ENCODE data around the gene ICA1. TPM values are rescaled to one million over a fixed set of nuclear protein-coding genes. Genes with fewer than 3 reads are reported as not detected.

The ICA1 gene
- total RNA-seq, result 10 to 100 TPM; 19.3 to 85.4 (median 44.6) TPM

GRCh38 chr7:8261711-8262695 is at the start of gene ICA1:
ICA1 (minus strand) TSS chr7:8262167; CDS start chr7:8235926, 26,241 bp downstream.
- no peaks in the 10 kb centered on the region for H3K27me3 ChIP-seq
- DNase-seq, result peak; percentile 77 to 93
- peak within 1 kb of the TSS; percentile 64 to 87 (median 82) for H3K4me3 ChIP-seq
- peaks cover 0 to 16% (median 6%) of the 10 kb centered on the region in 4 donors for H3K4me1 ChIP-seq
- TF ChIP-seq POLR2AphosphoS5 (IDR thresholded peaks at IDR 0.05) (peak in 1 of 2 donors; percentile 68), EP300 (IDR thresholded peaks at IDR 0.05) (no peak), POLR2A (IDR thresholded peaks at IDR 0.05) (peak in 3 of 4 donors; percentile 42 to 71 (median 69))
- TF ChIP-seq, protein P1, sequence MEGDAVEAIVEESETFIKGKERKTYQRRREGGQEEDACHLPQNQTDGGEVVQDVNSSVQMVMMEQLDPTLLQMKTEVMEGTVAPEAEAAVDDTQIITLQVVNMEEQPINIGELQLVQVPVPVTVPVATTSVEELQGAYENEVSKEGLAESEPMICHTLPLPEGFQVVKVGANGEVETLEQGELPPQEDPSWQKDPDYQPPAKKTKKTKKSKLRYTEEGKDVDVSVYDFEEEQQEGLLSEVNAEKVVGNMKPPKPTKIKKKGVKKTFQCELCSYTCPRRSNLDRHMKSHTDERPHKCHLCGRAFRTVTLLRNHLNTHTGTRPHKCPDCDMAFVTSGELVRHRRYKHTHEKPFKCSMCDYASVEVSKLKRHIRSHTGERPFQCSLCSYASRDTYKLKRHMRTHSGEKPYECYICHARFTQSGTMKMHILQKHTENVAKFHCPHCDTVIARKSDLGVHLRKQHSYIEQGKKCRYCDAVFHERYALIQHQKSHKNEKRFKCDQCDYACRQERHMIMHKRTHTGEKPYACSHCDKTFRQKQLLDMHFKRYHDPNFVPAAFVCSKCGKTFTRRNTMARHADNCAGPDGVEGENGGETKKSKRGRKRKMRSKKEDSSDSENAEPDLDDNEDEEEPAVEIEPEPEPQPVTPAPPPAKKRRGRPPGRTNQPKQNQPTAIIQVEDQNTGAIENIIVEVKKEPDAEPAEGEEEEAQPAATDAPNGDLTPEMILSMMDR (IDR thresholded peaks at IDR 0.05), result peak in 2 of 6 experiments; percentile 9 to 18
- peak; percentile 87 for ATAC-seq (ENCODE audit: low FRiP score in 2 of 2)
- 1 to 20% methylated on average over 1 to 16 of the region's 109 CpGs for WGBS, 2 donors
- H3K9me3 ChIP-seq, result no peaks in the 10 kb centered on the region
- no peaks in the 10 kb centered on the region for H3K36me3 ChIP-seq
- H3K27ac ChIP-seq, result peak within 1 kb of the TSS; percentile 89 to 95 (median 92)

GRCh38 chr7:8310876-8311275 is 48.9 kb upstream of the ICA1 start:
- H3K4me3 ChIP-seq, result no peak overlapping the region
- H3K27ac ChIP-seq, result no peak overlapping the region
- no peaks in the 10 kb centered on the region for H3K27me3 ChIP-seq
- H3K9me3 ChIP-seq, result peaks cover 0 to 4% (median 0%) of the 10 kb centered on the region in 4 donors
- H3K4me1 ChIP-seq, result no peaks in the 10 kb centered on the region
- no peak for DNase-seq
- 92 to 95% methylated on average over 1 of the region's 1 CpG for WGBS, 2 donors
- H3K36me3 ChIP-seq, result no peaks in the 10 kb centered on the region
- ATAC-seq (ENCODE audit: low FRiP score in 2 of 2), result no peak
- no peak for TF ChIP-seq POLR2AphosphoS5 (IDR thresholded peaks at IDR 0.05)
- TF ChIP-seq POLR2A (IDR thresholded peaks at IDR 0.05), result no peak
- TF ChIP-seq, protein P1 (IDR thresholded peaks at IDR 0.05), result no peak
- no peak for TF ChIP-seq EP300 (IDR thresholded peaks at IDR 0.05)

DNA sequence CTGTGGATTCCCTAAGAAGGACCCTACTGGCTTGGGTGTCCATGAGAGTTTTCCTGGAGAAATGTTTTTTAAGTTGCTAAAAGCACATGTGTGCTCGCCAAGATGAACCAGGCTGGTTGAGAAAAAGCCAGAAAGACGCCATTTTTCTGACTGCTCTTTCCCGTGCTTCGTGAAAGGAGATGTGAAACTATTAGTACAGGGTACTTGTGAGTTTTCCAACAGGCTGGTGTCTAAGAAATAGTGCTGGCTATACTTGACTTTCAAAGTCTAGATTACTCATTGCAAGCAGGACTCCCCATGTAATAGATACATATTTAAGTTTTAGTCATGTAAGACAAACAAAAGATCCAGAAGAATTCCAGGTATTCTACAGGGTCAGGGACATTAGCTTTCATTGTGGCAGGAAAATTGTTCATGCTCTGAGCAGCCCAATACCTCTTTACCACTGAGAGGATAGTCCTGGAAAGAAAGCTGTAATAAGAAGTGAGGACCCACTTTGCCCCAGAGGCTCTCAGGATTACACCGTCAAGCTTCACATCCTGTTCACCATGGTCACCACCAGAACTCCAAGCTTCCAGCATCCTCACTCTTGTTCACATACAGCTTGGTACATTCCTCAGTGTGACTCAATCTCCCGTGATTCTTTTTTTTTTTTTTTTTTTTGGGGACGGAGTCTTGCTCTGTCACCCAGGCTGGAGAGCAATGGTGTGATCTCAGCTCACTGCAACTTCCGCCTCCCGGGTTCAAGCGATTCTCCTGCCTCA is 43.8 kb upstream of the ICA1 start:
- Histone ChIP-seq H3K4me3 (no peak overlapping the region), H3K9me3 (no peaks in the 10 kb centered on the region), H3K27ac (no peak overlapping the region), H3K36me3 (no peaks in the 10 kb centered on the region), H3K27me3 (no peaks in the 10 kb centered on the region), H3K4me1 (no peaks in the 10 kb centered on the region)
- ATAC-seq (ENCODE audit: low FRiP score in 2 of 2) (no peak), DNase-seq (no peak)
- 83 to 92% methylated on average over 10 of the region's 10 CpGs for WGBS, 2 donors
- TF ChIP-seq POLR2AphosphoS5 (IDR thresholded peaks at IDR 0.05), result no peak

DNA sequence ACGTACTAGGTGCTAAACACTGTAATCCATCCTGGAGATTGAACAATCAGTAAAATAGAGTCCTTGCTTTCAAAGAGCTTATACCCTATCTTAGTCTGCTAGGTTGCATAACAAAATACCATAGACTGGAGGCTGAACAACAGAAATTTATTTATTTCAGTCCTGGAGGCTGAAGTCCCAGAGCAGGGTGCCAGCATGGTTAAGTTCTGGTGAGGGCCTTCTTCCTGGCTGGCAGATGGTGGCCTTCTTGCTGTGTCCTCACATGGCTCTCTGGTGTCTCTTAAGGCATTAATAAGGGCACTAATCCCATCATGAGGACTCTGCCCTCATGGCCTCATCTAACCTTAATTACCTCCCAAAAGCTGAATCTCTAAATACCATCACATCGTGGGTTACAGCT is 43.1 kb upstream of the ICA1 start:
- ATAC-seq (ENCODE audit: low FRiP score in 2 of 2), result no peak
- no peaks in the 10 kb centered on the region for H3K36me3 ChIP-seq
- H3K27me3 ChIP-seq, result no peaks in the 10 kb centered on the region
- TF ChIP-seq POLR2A (IDR thresholded peaks at IDR 0.05), result no peak
- no peak for TF ChIP-seq EP300 (IDR thresholded peaks at IDR 0.05)
- TF ChIP-seq, protein P1 (IDR thresholded peaks at IDR 0.05), result no peak
- TF ChIP-seq POLR2AphosphoS5 (IDR thresholded peaks at IDR 0.05), result no peak
- 34 to 74% methylated on average over 2 of the region's 2 CpGs for WGBS, 2 donors
- H3K9me3 ChIP-seq, result no peaks in the 10 kb centered on the region
- DNase-seq, result no peak
- no peak overlapping the region for H3K27ac ChIP-seq
- H3K4me1 ChIP-seq, result no peaks in the 10 kb centered on the region
- no peak overlapping the region for H3K4me3 ChIP-seq
